GM12878 (cell line): ENCODE data around the gene TSFM. TPM values are rescaled to one million over a fixed set of nuclear protein-coding genes. Genes with fewer than 3 reads are reported as not detected.

Experiments
- BCL11A ChIP-seq: IDR thresholded peaks from 2 replicates; pipeline ENCODE4 v1.6.1; 2011; ENCODE audit warnings: low read depth, low read length
- BMI1 ChIP-seq: fragments of 450-650 bp; IDR thresholded peaks from 2 replicates; pipeline ENCODE4 v1.6.1; 2016; ENCODE audit warnings: mild to moderate bottlenecking, moderate library complexity, borderline replicate concordance
- CHD2 ChIP-seq: IDR thresholded peaks from 2 replicates; pipeline ENCODE4 v1.6.1; 2011; ENCODE audit warnings: low read depth, low read length, improper control_type of control experiment, borderline replicate concordance
- DPF2 ChIP-seq: fragments of 450-650 bp; IDR thresholded peaks from 2 replicates; pipeline ENCODE4 v1.6.1; 2017; ENCODE audit warnings: mild to moderate bottlenecking
- FOS ChIP-seq: IDR thresholded peaks from 3 replicates; pipeline ENCODE4 v1.6.1; 2011; ENCODE audit warnings: borderline replicate concordance; ENCODE audit not compliant: insufficient read length; ENCODE audit errors: extremely low read depth
- HDAC2 ChIP-seq: fragments of 200-600 bp; sonication (generic); IDR thresholded peaks from 2 replicates; pipeline ENCODE4 v1.6.1; 2017
- IRF4 ChIP-seq: IDR thresholded peaks from 2 replicates; pipeline ENCODE4 v1.6.1; 2011; ENCODE audit warnings: low read depth, low read length
- KAT2A ChIP-seq: conservative IDR thresholded peaks from 2 replicates; pipeline ENCODE4 v1.6.1; 2011; ENCODE audit warnings: low read depth, low read length; ENCODE audit not compliant: control insufficient read depth
- KDM1A ChIP-seq: fragments of 200-600 bp; sonication (generic); IDR thresholded peaks from 2 replicates; pipeline ENCODE4 v1.6.1; 2016; ENCODE audit warnings: borderline replicate concordance
- MEF2B ChIP-seq: fragments of 450-650 bp; IDR thresholded peaks from 2 replicates; pipeline ENCODE4 v1.6.1; 2018; ENCODE audit warnings: mild to moderate bottlenecking, moderate library complexity; ENCODE audit not compliant: partially characterized antibody, poor library complexity, severe bottlenecking
- MTA2 ChIP-seq: fragments of 450-650 bp; IDR thresholded peaks from 2 replicates; pipeline ENCODE4 v1.6.1; 2016; ENCODE audit warnings: low read depth, mild to moderate bottlenecking, moderate library complexity
- PAX8 ChIP-seq: fragments of 450-650 bp; IDR thresholded peaks from 2 replicates; pipeline ENCODE4 v1.6.1; 2017; ENCODE audit warnings: mild to moderate bottlenecking, moderate library complexity
- RUNX3 ChIP-seq: IDR thresholded peaks from 2 replicates; pipeline ENCODE4 v1.6.1; 2012; ENCODE audit warnings: low read length, inconsistent platforms
- TAF1 ChIP-seq: IDR thresholded peaks from 2 replicates; pipeline ENCODE4 v1.6.1; 2011; ENCODE audit warnings: mild to moderate bottlenecking, low read depth, low read length, borderline replicate concordance
- ZBED1 ChIP-seq: IDR thresholded peaks from 2 replicates; pipeline ENCODE4 v1.6.1; 2016; ENCODE audit warnings: borderline replicate concordance
- ZNF24 ChIP-seq: fragments of 450-650 bp; IDR thresholded peaks from 2 replicates; pipeline ENCODE4 v1.6.1; 2017; ENCODE audit warnings: antibody characterized with exemption, mild to moderate bottlenecking
- polyA plus RNA-seq, 11 experiments: library from polyadenylated mRNA; depleted of rRNA in 4 of 11; unstranded in 6 of 11; stranded (reverse) in 5 of 11; fragments of >200 nt; fragmentation: Nextera tagmentation in 4 of 11; fragmentation: Illumina TruSeq in 1 of 11; extraction: Ambion mirVana in 4 of 11; extraction: Trizol in 1 of 11; gene quantifications; 1 replicate in 1 of 11; 2 replicates in 10 of 11; pipeline versions ENCODE4 v1.2.1 to v1.2.3, GENCODE V29; 2011 to 2016; ENCODE audit warnings: inconsistent platforms in 2 of 11, missing spikeins in 2 of 11, low read depth in 1 of 11
- total RNA-seq, 4 experiments: library from RNA; depleted of rRNA in 3 of 4; stranded (reverse); fragments of >200 nt in 3 of 4; fragmentation: Illumina TruSeq in 1 of 4; extraction: Trizol in 1 of 4; gene quantifications; 2 replicates each; pipeline versions ENCODE4 v1.2.1 to v1.2.3, GENCODE V29; 2013 to 2021
- TF ChIP-seq, protein P1 (sequence below): IDR thresholded peaks from 2 replicates; pipeline ENCODE4 v1.6.1; 2012; ENCODE audit warnings: improper control_type of control experiment, low read depth, low read length; ENCODE audit not compliant: insufficient replicate concordance
- TF ChIP-seq, protein P2 (sequence below), 3 experiments: IDR thresholded peaks in 2 of 3; conservative IDR thresholded peaks in 1 of 3; 2 replicates each; pipeline ENCODE4 v1.5.1; 2011; ENCODE audit warnings: low read depth in 3 of 3, low read length in 3 of 3, mild to moderate bottlenecking in 3 of 3, control low read depth in 2 of 3, moderate library complexity in 2 of 3, inconsistent platforms in 1 of 3, mixed read lengths in 1 of 3; ENCODE audit not compliant: control insufficient read depth in 2 of 3, insufficient read depth in 1 of 3; ENCODE audit errors: extremely low read depth in 1 of 3
- TF ChIP-seq, protein P3 (sequence below): IDR thresholded peaks from 2 replicates; pipeline ENCODE4 v1.6.1; 2011; ENCODE audit warnings: low read depth, low read length, improper control_type of control experiment, borderline replicate concordance
- TF ChIP-seq, protein P4 (sequence below): fragments of 450-650 bp; IDR thresholded peaks from 2 replicates; pipeline ENCODE4 v1.6.1; 2018; ENCODE audit warnings: borderline replicate concordance, mild to moderate bottlenecking; ENCODE audit not compliant: partially characterized antibody

Gene TSFM
- total and polyA plus RNA-seq, 10 of the 15 experiments (the other 5 are each of a cell fraction or from before 2014, with no cell fraction given), result 36.7 to 132 (median 45.6) TPM

DNA sequence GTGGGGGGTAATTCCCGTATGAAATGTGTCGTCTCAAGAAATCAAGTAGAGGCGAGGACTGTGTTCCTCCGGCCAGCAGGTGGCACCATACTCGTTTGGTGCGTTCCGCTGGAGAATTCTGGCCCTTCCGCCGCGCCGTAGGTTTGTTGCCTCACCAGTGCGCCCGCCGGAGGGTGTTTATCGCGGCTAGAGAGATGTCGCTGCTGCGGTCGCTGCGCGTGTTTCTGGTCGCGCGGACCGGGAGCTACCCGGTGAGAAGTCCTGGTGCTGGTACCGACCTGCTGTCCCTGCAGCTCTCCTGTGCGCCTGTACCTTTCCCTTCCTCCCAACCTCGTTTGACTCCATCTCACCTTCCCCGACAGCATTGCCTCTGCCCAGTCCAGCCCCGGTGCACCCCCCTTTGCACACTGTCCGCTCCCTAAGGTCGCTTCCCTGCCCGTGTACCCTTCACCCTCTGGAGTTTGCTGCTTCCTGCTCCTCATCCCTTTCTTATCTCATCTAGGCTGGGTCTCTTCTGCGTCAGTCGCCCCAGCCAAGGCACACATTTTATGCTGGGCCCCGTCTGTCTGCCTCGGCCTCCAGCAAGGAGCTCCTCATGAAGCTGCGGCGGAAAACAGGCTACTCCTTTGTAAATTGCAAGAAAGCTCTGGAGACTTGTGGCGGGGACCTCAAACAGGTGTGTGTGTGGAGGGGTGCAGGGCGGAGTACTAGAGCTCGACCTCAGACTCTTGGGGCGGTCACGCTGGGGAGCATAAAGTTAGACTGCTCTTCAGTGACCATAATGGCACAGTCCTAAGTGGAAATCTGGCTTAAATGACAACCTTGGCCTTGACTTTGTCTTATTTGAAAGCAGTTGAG lies at the start of gene TSFM (continued):
- TF ChIP-seq, protein P1, sequence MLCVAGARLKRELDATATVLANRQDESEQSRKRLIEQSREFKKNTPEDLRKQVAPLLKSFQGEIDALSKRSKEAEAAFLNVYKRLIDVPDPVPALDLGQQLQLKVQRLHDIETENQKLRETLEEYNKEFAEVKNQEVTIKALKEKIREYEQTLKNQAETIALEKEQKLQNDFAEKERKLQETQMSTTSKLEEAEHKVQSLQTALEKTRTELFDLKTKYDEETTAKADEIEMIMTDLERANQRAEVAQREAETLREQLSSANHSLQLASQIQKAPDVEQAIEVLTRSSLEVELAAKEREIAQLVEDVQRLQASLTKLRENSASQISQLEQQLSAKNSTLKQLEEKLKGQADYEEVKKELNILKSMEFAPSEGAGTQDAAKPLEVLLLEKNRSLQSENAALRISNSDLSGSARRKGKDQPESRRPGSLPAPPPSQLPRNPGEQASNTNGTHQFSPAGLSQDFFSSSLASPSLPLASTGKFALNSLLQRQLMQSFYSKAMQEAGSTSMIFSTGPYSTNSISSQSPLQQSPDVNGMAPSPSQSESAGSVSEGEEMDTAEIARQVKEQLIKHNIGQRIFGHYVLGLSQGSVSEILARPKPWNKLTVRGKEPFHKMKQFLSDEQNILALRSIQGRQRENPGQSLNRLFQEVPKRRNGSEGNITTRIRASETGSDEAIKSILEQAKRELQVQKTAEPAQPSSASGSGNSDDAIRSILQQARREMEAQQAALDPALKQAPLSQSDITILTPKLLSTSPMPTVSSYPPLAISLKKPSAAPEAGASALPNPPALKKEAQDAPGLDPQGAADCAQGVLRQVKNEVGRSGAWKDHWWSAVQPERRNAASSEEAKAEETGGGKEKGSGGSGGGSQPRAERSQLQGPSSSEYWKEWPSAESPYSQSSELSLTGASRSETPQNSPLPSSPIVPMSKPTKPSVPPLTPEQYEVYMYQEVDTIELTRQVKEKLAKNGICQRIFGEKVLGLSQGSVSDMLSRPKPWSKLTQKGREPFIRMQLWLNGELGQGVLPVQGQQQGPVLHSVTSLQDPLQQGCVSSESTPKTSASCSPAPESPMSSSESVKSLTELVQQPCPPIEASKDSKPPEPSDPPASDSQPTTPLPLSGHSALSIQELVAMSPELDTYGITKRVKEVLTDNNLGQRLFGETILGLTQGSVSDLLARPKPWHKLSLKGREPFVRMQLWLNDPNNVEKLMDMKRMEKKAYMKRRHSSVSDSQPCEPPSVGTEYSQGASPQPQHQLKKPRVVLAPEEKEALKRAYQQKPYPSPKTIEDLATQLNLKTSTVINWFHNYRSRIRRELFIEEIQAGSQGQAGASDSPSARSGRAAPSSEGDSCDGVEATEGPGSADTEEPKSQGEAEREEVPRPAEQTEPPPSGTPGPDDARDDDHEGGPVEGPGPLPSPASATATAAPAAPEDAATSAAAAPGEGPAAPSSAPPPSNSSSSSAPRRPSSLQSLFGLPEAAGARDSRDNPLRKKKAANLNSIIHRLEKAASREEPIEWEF, result no peak
- TF ChIP-seq MEF2B, result no peak
- peak; percentile 68 for TF ChIP-seq CHD2
- peak; percentile 88 for TF ChIP-seq TAF1
- 0 out of 2 replicates have a peak, but pooled peaks have one; percentile 44 for TF ChIP-seq IRF4
- TF ChIP-seq MTA2, result 0 out of 2 replicates have a peak, but pooled peaks have one; percentile 28
- TF ChIP-seq FOS, result no peak
- no peak for TF ChIP-seq HDAC2
- no peak for TF ChIP-seq BCL11A
- TF ChIP-seq, protein P2, sequence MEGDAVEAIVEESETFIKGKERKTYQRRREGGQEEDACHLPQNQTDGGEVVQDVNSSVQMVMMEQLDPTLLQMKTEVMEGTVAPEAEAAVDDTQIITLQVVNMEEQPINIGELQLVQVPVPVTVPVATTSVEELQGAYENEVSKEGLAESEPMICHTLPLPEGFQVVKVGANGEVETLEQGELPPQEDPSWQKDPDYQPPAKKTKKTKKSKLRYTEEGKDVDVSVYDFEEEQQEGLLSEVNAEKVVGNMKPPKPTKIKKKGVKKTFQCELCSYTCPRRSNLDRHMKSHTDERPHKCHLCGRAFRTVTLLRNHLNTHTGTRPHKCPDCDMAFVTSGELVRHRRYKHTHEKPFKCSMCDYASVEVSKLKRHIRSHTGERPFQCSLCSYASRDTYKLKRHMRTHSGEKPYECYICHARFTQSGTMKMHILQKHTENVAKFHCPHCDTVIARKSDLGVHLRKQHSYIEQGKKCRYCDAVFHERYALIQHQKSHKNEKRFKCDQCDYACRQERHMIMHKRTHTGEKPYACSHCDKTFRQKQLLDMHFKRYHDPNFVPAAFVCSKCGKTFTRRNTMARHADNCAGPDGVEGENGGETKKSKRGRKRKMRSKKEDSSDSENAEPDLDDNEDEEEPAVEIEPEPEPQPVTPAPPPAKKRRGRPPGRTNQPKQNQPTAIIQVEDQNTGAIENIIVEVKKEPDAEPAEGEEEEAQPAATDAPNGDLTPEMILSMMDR (IDR thresholded peaks at IDR 0.05 in 2 of 3, conservative IDR thresholded peaks at IDR 0.05 in 1 of 3; ENCODE audit: control insufficient read depth in 2 of 3, extremely low read depth in 1 of 3, insufficient read depth in 1 of 3, low read depth in 3 of 3, low read length in 3 of 3), result peak; percentile 87 to 96 (median 96)
- peak; percentile 87 for TF ChIP-seq RUNX3
- TF ChIP-seq ZBED1, result peak; percentile 52; the same call in 1 of the 2 replicates
- no peak for TF ChIP-seq KDM1A
- TF ChIP-seq, protein P3, sequence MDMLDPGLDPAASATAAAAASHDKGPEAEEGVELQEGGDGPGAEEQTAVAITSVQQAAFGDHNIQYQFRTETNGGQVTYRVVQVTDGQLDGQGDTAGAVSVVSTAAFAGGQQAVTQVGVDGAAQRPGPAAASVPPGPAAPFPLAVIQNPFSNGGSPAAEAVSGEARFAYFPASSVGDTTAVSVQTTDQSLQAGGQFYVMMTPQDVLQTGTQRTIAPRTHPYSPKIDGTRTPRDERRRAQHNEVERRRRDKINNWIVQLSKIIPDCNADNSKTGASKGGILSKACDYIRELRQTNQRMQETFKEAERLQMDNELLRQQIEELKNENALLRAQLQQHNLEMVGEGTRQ, result no peak
- no peak for TF ChIP-seq BMI1
- TF ChIP-seq ZNF24, result peak; percentile 43; the same call in 1 of the 2 replicates
- TF ChIP-seq KAT2A, result no peak
- TF ChIP-seq, protein P4, sequence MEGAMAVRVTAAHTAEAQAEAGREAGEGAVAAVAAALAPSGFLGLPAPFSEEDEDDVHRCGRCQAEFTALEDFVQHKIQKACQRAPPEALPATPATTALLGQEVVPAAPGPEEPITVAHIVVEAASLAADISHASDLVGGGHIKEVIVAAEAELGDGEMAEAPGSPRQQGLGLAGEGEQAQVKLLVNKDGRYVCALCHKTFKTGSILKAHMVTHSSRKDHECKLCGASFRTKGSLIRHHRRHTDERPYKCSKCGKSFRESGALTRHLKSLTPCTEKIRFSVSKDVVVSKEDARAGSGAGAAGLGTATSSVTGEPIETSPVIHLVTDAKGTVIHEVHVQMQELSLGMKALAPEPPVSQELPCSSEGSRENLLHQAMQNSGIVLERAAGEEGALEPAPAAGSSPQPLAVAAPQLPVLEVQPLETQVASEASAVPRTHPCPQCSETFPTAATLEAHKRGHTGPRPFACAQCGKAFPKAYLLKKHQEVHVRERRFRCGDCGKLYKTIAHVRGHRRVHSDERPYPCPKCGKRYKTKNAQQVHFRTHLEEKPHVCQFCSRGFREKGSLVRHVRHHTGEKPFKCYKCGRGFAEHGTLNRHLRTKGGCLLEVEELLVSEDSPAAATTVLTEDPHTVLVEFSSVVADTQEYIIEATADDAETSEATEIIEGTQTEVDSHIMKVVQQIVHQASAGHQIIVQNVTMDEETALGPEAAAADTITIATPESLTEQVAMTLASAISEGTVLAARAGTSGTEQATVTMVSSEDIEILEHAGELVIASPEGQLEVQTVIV, result peak; percentile 61
- TF ChIP-seq PAX8, result no peak
- no peak for TF ChIP-seq DPF2
